Central memory CD8-positive, alpha-beta T cell (primary cell): ENCODE results near the gene FLT3.
"Not testable (repeated sequence)": the region's sequence is repeated elsewhere in the genome, so short reads cannot be mapped to it uniquely, and the experiment has no call there.

Source experiments
- ATAC-seq: fragments of 150-1000 bp; cut with Tn5 transposase; replicated peaks from 2 replicates; pipeline ENCODE4 v1.10.0; 2022; ENCODE audit warnings: mild to moderate bottlenecking, moderate FRiP score, moderate number of reproducible peaks; ENCODE audit not compliant: poor library complexity, severe bottlenecking; ENCODE audit errors: extremely low read depth
- DNase-seq, 2 donors: peaks; one replicate each; pipeline ENCODE4 v3.0.0; 2021; ENCODE audit warnings: low spot score in 2 of 2
- H3K27ac Mint-ChIP-seq: one replicate; pipeline ENCODE4 v1.8.0; 2022; ENCODE audit warnings: low read depth, mild to moderate bottlenecking, moderate library complexity, mixed read lengths
- H3K27me3 Mint-ChIP-seq: one replicate; pipeline ENCODE4 v1.8.0; 2022; ENCODE audit warnings: mixed read lengths
- H3K36me3 Mint-ChIP-seq: one replicate; pipeline ENCODE4 v1.8.0; 2022; ENCODE audit warnings: mild to moderate bottlenecking, moderate library complexity, mixed read lengths; ENCODE audit not compliant: insufficient read depth
- H3K4me1 Mint-ChIP-seq: one replicate; pipeline ENCODE4 v1.8.0; 2022; ENCODE audit warnings: mixed read lengths
- H3K4me3 Mint-ChIP-seq: one replicate; pipeline ENCODE4 v1.8.0; 2022; ENCODE audit warnings: mild to moderate bottlenecking, moderate library complexity, mixed read lengths
- H3K9me3 Mint-ChIP-seq: one replicate; pipeline ENCODE4 v1.8.0; 2022; ENCODE audit warnings: mixed read lengths

The FLT3 gene

DNA sequence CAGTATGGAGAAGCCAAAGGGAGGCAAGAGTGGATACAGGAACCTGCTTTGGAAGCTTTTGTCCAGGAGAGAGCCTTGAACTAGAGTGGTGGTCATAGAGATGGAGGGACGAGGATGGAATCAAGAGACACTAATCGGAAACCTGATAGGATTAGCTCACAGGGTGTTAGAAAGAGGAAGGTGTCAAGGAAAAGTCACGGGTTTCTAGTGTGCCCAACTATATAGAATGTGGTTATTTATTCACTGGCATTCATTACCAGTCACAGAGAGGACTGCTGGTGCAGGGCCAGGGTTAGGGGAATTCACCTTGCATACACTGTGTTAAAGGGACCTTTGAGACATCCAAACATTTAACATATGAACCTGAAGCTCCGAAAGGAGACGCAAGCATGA lies 68.5 kb downstream of the FLT3 start:
- ATAC-seq (no peak), DNase-seq (no peak)
- peaks cover 69% of the 10 kb centered on the region for H3K27me3 Mint-ChIP-seq
- no peaks in the 10 kb centered on the region for H3K36me3 Mint-ChIP-seq
- H3K4me3 Mint-ChIP-seq, result no peak overlapping the region
- H3K27ac Mint-ChIP-seq, result no peak overlapping the region
- H3K9me3 Mint-ChIP-seq, result no peaks in the 10 kb centered on the region
- H3K4me1 Mint-ChIP-seq, result peaks cover 5% of the 10 kb centered on the region

DNA sequence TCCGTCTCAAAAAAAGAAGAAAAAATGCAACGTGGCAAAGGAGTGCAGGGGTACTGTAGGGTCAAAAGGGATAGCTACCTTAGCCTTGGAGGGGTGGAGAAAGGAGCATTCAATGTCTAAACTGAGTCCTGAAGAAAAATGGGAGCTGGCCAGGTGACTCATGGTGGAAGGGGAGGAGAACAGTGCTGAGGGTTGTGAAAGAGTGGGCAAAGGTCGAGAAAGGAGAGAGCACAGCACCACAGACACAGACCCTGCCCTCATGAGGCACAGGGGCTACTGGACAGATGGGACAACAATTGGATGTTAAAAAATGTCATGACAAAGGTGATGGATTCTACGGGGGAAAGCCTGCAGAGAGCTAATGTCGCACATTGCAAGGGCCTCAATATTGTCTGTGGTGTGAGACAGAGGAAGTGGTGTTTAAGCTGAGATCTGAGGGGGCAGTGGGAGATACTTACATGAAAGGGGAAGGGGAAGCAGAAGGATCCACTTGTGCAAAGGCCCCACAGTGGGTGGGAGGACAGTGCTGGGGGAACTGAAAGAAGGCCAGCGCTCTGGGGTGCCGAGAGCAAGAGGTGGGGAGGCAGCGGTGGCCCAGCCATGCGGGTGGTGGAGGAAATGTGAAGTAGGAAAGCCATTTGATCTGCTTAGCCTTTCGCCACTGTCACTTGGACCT lies 69.0 kb downstream of the FLT3 start:
- peak; percentile 36 for ATAC-seq

GRCh38 chr13:28027607-28028364 lies 72.6 kb downstream of the FLT3 start:
- DNase-seq (no peak), ATAC-seq (no peak)
- Mint-ChIP-seq H3K36me3 (no peaks in the 10 kb centered on the region), H3K27ac (no peak overlapping the region), H3K4me3 (no peak overlapping the region), H3K4me1 (peaks cover 5% of the 10 kb centered on the region), H3K27me3 (peaks cover 46% of the 10 kb centered on the region), H3K9me3 (no peaks in the 10 kb centered on the region)

More for the DNA sequence above, 69.0 kb downstream of the FLT3 start:
- Mint-ChIP-seq H3K4me3 (no peak overlapping the region), H3K36me3 (no peaks in the 10 kb centered on the region), H3K4me1 (peaks cover 5% of the 10 kb centered on the region), H3K27me3 (peaks cover 69% of the 10 kb centered on the region), H3K9me3 (no peaks in the 10 kb centered on the region), H3K27ac (no peak overlapping the region)
- no peak for DNase-seq

DNA sequence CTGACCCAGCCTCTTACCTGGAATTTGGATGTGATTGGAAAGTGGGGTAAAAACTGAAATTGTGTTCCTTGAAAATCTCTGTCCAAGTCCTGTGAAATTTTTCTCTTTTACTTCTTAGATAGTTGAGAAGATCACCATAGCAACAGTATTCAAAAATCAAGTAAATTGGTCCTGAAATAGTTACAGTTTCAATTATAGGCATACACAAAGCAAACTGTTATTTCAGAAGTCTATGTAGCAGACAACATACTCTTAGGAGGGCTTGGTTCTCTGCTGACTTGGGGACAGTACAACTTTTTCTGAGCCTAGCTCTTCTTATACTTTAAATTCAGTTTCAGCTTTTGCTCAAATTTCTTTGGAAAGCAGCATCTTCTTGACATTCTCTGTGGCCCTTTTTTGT lies 73.3 kb downstream of the FLT3 start:
- Mint-ChIP-seq H3K27ac (no peak overlapping the region), H3K9me3 (no peaks in the 10 kb centered on the region), H3K4me3 (no peak overlapping the region), H3K27me3 (peaks cover 39% of the 10 kb centered on the region), H3K36me3 (no peaks in the 10 kb centered on the region), H3K4me1 (peaks cover 5% of the 10 kb centered on the region)
- DNase-seq, result no peak
- no peak for ATAC-seq

DNA sequence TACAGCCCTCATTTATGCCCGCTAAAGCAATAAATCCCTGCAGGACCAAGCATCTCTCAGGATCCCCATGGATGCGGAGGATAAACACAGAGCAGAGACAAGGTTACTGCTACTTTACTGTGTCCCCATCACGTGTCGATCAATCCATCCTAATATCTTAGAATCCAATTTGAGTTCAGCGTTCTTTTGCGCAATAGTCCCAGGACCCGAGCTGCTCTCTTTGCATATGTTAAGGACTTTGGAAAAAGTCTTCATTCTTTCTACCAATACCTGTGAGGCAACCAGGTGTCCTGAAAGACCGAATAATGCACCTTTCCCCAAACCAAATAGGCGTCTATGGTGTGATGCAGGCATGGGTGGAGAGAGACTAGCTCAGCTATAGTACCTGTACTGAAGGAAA lies 73.9 kb downstream of the FLT3 start:
- ATAC-seq (no peak), DNase-seq (no peak)
- Mint-ChIP-seq H3K4me3 (no peak overlapping the region), H3K27ac (no peak overlapping the region), H3K36me3 (no peaks in the 10 kb centered on the region), H3K4me1 (peaks cover 5% of the 10 kb centered on the region), H3K9me3 (no peaks in the 10 kb centered on the region), H3K27me3 (peaks cover 33% of the 10 kb centered on the region)

DNA sequence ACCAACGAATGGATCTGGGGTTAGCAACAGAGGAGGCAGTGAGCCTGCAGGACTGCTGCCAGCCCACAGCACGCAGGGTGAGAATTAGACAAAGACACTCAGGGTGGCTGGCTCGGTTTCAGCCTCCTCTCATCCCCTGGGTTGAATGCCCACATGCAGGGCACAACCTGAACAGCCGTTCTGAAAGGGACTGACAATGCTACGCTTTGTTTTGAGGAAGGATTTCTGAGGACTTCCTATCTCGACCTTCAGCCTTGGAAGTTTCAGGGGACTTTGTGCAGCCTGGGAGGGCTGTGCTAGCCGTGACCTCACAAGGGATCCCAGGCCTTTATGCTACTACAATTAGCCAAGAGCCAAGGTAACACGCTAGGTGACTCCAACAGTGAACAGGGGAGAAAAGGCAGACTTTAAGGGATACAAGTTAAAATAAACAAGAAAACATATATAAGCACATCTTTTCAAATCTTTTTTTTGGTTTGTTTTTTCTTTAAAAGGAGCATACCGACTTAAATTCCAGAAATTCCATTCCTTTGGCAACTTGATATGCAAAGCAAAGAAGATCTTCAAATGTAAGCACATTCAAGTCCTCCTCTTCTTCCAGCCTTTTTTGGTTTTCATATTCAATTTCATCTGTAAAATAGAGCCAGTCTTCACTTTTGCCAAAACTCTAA lies 77.4 kb downstream of the FLT3 start:
- no peak for ATAC-seq
- H3K4me1 Mint-ChIP-seq, result peaks cover 5% of the 10 kb centered on the region
- peaks cover 26% of the 10 kb centered on the region for H3K27me3 Mint-ChIP-seq
- no peak overlapping the region for H3K4me3 Mint-ChIP-seq
- no peaks in the 10 kb centered on the region for H3K9me3 Mint-ChIP-seq
- no peaks in the 10 kb centered on the region for H3K36me3 Mint-ChIP-seq
- H3K27ac Mint-ChIP-seq, result no peak overlapping the region
- no peak for DNase-seq

DNA sequence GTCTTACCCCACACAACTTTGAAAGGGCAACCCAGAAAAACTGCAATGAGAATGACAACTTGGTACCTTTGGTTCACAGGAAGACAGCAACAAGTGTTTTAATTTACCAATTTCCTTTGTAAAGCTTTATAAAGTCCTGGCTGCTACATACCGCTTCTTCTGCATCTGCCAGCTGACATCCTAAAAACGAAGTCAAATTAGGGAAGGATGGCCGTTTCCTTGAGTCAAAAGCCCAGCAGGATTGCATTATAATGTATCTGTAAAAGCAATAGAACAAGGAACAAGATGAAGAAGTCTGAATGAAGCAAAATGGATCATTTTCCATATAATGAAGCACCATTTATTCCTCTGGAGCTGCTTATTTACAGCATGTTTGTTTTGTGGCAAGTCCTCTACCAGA lies 86.1 kb downstream of the FLT3 start:
- DNase-seq, result no peak
- peaks cover 5% of the 10 kb centered on the region for H3K4me1 Mint-ChIP-seq
- ATAC-seq, result no peak
- H3K27me3 Mint-ChIP-seq, result peaks cover 65% of the 10 kb centered on the region
- no peak overlapping the region for H3K4me3 Mint-ChIP-seq
- no peaks in the 10 kb centered on the region for H3K9me3 Mint-ChIP-seq
- H3K27ac Mint-ChIP-seq, result no peak overlapping the region
- no peaks in the 10 kb centered on the region for H3K36me3 Mint-ChIP-seq

GRCh38 chr13:28013482-28013881 lies 86.9 kb downstream of the FLT3 start:
- Mint-ChIP-seq H3K27me3 (peaks cover 59% of the 10 kb centered on the region), H3K4me3 (no peak overlapping the region), H3K36me3 (no peaks in the 10 kb centered on the region), H3K27ac (no peak overlapping the region), H3K9me3 (no peaks in the 10 kb centered on the region), H3K4me1 (peaks cover 5% of the 10 kb centered on the region)
- DNase-seq (no peak), ATAC-seq (no peak)

DNA sequence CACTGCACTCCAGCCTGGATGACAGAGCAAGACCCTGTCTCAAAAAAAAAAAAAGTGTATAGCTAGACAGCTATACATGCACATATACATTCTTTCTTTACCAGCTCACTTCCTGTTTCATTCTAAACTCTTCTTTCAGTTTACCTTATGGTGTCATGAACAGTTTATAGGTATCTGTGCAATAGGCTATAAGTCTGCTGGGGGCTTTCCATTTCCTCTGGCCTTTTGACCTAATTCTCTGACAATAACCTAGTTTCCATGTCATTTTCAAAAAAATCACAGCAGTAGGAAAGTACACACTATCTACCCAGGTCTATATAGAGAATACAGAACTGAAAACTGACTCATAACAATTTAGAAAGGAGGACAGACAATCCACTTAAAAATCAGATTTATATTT lies 87.5 kb downstream of the FLT3 start:
- Mint-ChIP-seq H3K27me3 (peaks cover 59% of the 10 kb centered on the region), H3K9me3 (no peaks in the 10 kb centered on the region), H3K36me3 (no peaks in the 10 kb centered on the region), H3K4me3 (no peak overlapping the region), H3K27ac (no peak overlapping the region), H3K4me1 (peaks cover 5% of the 10 kb centered on the region)
- no peak for ATAC-seq
- DNase-seq, result no peak

DNA sequence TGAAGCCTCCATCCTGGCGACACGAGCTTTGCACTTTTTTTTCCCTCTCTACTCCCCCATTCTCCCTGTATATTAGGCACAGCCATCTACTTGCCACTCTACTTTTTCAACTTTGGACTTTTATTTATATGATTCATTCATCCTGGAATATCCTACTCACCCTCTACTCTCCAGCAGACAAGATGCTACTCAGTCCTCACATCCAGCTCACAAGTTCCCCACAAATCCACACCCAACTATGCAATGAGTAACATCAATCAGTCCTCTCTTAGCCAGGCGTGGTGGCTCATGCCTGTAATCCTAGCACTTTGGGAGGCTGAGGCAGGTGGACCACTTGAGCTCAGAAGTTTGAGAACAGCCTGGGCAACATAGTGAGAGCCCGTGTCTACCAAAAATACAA lies 88.0 kb downstream of the FLT3 start:
- no peak for DNase-seq
- no peak for ATAC-seq
- Mint-ChIP-seq H3K27me3 (peaks cover 59% of the 10 kb centered on the region), H3K36me3 (no peaks in the 10 kb centered on the region), H3K4me3 (no peak overlapping the region), H3K27ac (no peak overlapping the region), H3K9me3 (no peaks in the 10 kb centered on the region), H3K4me1 (peaks cover 5% of the 10 kb centered on the region)

- H3K9me3 Mint-ChIP-seq, result no peaks in the 10 kb centered on the region
- ATAC-seq (no peak), DNase-seq (no peak)
- peaks cover 53% of the 10 kb centered on the region for H3K27me3 Mint-ChIP-seq
- peaks cover 5% of the 10 kb centered on the region for H3K4me1 Mint-ChIP-seq
- peaks cover 1% of the 10 kb centered on the region for H3K36me3 Mint-ChIP-seq
- H3K27ac Mint-ChIP-seq, result no peak overlapping the region
- no peak overlapping the region for H3K4me3 Mint-ChIP-seq
Measured at GRCh38 chr13:28010046-28010445, 90.3 kb downstream of the FLT3 start.

DNA sequence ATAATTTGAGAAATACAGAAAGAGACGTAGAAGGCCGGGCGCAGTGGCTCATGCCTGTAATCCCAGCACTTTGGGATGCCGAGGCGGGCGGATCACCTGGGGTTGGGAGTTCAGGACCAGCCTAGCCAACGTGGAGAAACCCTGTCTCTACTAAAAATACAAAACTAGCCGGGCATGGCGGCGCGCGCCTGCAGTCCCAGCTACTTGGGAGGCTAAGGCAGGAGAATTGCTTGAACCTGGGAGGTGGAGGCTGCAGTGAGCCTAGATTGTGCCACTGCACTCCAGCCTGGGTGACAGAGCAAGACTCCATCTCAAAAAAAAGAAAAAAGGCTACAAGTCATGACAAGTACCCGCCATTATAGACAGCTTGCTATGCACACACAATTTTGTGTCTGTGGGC lies 95.4 kb downstream of the FLT3 start:
- not testable (repeated sequence) for H3K36me3 Mint-ChIP-seq, H3K9me3 Mint-ChIP-seq

More for the DNA sequence above, 95.4 kb downstream of the FLT3 start:
- not testable (repeated sequence) for DNase-seq, H3K27me3 Mint-ChIP-seq, H3K27ac Mint-ChIP-seq, H3K4me3 Mint-ChIP-seq, ATAC-seq, H3K4me1 Mint-ChIP-seq
